ENCODE results near the gene YBX3.

YBX3 gene

DNA sequence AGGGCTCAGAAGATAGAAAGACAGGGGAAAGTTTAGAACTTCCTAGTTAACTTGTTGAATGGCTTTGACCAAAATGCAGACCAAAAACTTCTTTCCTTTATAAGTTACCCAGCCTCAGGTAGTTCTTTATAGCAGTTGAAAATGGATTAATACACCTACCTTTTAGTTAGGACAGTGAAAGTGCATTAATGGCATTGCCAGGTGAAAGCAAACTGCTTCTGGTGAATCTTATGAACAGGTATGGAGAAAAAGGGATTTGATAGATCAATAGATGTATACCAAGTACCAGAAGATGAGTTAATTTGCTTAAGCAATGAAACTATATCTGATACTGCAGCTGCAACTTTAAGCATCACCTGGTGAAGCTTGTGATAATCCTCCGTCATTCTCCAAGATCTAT, 35.1 kb downstream of the YBX3 start:
- H3K4me3 ChIP-seq (ENCODE audit: low read depth, low read length), result no peak overlapping the region
- TF ChIP-seq, protein P1, sequence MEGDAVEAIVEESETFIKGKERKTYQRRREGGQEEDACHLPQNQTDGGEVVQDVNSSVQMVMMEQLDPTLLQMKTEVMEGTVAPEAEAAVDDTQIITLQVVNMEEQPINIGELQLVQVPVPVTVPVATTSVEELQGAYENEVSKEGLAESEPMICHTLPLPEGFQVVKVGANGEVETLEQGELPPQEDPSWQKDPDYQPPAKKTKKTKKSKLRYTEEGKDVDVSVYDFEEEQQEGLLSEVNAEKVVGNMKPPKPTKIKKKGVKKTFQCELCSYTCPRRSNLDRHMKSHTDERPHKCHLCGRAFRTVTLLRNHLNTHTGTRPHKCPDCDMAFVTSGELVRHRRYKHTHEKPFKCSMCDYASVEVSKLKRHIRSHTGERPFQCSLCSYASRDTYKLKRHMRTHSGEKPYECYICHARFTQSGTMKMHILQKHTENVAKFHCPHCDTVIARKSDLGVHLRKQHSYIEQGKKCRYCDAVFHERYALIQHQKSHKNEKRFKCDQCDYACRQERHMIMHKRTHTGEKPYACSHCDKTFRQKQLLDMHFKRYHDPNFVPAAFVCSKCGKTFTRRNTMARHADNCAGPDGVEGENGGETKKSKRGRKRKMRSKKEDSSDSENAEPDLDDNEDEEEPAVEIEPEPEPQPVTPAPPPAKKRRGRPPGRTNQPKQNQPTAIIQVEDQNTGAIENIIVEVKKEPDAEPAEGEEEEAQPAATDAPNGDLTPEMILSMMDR (IDR thresholded peaks at IDR 0.05; ENCODE audit: control insufficient read depth, extremely low read depth, insufficient read depth), result no peak
- no peak for DNase-seq (ENCODE audit: low read depth)

DNA sequence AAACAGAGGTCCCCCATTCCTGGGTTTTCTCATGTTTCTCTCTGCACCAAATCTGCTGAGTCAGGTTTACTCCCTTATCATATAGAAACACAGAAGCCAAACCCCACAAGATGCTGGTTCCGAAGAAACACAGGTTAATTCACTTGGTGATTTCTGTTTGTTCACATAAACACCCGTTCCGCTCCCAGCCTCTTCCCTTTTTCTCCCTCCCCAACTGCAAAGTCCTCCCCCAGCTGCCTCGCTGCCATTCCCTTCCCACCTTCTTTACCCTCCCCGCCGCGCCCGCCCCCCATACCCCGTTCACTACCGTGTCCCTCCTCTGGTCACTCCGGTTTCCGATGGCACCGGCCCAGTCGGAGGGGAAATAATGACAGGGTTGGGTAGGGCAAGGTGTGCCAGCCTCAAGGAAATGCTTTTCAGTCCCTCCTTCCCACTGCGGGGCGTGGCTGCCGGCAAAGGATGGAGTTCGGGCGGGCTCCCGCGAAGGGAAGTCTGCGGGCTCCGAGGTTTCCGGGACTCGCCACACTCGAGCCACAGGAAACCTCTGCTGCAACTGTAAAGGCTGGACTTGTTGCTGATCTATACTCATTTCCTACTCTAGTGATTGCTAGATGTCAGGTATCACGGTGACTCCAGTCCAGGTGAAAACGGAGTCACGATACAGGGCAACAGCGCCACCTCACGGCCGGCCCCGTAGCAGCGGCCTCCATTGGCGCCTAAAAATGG, 49.3 kb downstream of the YBX3 start, which contains the start of gene STYK1:
Gene STYK1, minus strand, starts transcription at position 394 of the 726 bp plus-strand sequence. CDS start 39,434 bp downstream, outside the sequence.
- DNase-seq (ENCODE audit: low read depth), result peak; percentile 82
- H3K4me3 ChIP-seq (ENCODE audit: low read depth, low read length), result peak within 1 kb of the TSS; percentile 83
- TF ChIP-seq, protein P1 (IDR thresholded peaks at IDR 0.05; ENCODE audit: control insufficient read depth, extremely low read depth, insufficient read depth), result peak; percentile 93

DNA sequence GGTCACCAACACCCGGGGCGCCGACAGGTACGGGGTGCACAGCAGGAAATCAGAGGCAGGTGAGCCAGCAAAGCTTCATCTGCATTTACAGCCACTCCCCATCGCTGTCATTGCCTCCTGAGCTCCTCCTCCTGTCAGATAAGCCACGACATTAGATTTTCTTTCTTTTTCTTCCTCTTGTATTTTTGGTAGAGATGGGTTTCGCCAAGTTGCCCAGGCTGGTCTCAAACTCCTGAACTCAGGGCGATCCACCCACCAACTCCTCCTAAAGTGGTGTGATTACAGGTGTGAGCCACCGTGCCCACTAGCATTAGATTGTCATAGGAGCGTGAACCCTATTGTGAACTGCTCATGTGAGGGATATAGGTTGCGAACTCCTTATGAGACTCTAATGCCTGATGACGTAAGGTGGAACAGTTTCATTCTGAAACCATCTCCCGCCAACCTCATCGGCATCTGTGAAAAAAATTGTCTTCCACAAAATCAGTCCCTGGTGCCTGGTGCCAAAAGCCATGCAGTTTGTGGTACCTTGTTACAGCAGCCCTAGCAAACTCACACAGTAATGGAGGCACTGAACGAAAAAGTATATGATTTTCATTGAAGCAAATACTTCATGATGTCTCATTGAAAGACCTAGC, 50.8 kb downstream of the YBX3 start:
- TF ChIP-seq, protein P1 (IDR thresholded peaks at IDR 0.05; ENCODE audit: control insufficient read depth, extremely low read depth, insufficient read depth), result no peak
- DNase-seq (ENCODE audit: low read depth), result no peak
- no peak overlapping the region for H3K4me3 ChIP-seq (ENCODE audit: low read depth, low read length)

DNA sequence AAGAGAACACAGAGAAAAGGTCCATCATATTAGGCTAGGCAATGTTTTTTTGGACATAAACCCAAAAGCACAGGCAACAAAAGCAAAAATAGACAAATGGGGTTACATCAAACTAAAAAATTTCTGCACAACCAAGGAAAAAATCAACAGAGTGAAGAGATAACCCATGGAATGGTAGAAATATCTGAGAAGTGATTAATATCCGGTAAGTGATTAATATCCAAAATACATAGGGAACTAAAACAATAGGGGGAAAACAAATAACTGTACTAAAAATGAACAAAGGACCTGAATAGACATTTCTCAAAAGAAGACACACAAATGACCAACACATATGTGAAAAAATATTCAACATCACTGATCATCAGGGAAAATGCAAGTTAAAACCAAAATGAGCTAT, 53.6 kb downstream of the YBX3 start:
- no peak for DNase-seq (ENCODE audit: low read depth)
- TF ChIP-seq, protein P1 (IDR thresholded peaks at IDR 0.05; ENCODE audit: control insufficient read depth, extremely low read depth, insufficient read depth), result no peak
- H3K4me3 ChIP-seq (ENCODE audit: low read depth, low read length), result no peak overlapping the region

DNA sequence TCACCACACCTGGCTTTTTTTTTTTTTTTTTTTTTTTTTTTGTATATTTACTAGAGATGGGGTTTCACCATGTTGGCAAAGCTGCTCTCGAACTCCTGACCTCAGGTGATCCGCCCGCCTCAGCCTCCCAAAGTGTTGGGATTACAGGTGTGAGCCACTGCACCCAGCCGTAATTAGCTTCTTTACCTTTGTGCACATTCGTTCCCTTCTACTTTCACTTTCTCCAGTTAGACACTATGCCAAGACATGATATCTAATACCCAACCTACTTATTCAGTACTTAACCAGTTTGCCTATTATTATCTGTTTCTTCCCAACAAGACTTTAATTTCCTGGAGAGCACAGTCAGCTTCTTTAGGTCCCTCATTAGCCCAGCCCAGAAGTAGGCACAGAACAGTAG, 54.6 kb downstream of the YBX3 start:
- no peak for DNase-seq (ENCODE audit: low read depth)
- no peak overlapping the region for H3K4me3 ChIP-seq (ENCODE audit: low read depth, low read length)
- TF ChIP-seq, protein P1 (IDR thresholded peaks at IDR 0.05; ENCODE audit: control insufficient read depth, extremely low read depth, insufficient read depth), result no peak

DNA sequence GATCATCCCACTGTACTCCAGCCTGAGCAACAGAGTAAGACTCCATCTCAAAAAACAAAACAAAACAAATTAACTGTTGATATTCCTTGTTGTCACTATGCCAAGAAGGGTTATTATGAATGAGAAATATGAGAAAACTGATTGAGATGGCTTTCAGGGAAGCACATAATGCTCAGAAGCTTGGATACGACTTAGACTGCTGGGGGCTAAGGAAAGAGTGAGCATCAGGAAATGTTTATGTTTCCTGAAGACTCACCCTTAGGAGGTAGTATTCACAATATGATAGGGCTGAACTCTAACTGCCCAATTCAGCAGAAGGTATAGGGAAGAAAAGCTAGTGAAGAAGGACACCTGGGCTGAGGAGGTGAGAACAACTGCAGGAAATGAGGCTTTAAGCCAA, 55.5 kb downstream of the YBX3 start:
- H3K4me3 ChIP-seq (ENCODE audit: low read depth, low read length), result no peak overlapping the region
- TF ChIP-seq, protein P1 (IDR thresholded peaks at IDR 0.05; ENCODE audit: control insufficient read depth, extremely low read depth, insufficient read depth), result no peak

More for the DNA sequence above, 55.5 kb downstream of the YBX3 start:
- no peak for DNase-seq (ENCODE audit: low read depth)

Measured in LNCaP clone FGC (cell line).